ENCODE results near the gene SOX6. TPM values are rescaled to one million over a fixed set of nuclear protein-coding genes. Genes with fewer than 3 reads are reported as not detected.

Gene SOX6
- total RNA-seq, 1 experiment from 2014 or later, result not detected

DNA sequence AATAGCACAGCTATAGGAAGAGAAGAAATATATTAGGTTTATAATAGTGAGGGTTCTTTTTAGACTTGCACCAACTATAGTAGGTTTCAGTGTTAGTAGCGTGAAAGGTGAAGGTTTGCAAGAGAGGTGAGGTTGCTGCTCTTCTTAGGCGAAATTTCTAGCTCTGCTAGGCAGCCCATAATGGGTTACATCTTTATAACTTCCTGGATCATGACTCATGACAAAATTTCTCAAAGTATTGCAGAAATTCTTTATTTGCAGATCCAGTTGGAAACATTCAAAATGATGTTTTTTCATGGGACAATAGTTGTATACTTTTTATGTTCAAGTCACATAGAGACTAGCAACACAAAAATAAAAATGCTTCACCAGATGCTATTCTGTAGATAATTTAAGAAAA is 260.0 kb downstream of the SOX6 start:
- Mint-ChIP-seq H3K4me3 (no peak overlapping the region), H3K27me3 (ENCODE audit: low read depth) (no peaks in the 10 kb centered on the region; the same call in 1 of the 2 replicates), H3K36me3 (ENCODE audit: insufficient read depth in 1 of 3, low read depth in 3 of 3) (no peaks in the 10 kb centered on the region), H3K9me3 (no peaks in the 10 kb centered on the region), H3K4me1 (peaks cover 3 to 7% of the 10 kb centered on the region in 2 experiments), H3K27ac (no peak overlapping the region)
- Histone ChIP-seq H3K23ac (ENCODE audit: insufficient read length, low read depth, low read length) (no peak overlapping the region), H3K18ac (ENCODE audit: insufficient read length, low read depth, low read length) (no peak overlapping the region), H3K23me2 (ENCODE audit: insufficient read length, low read depth, low read length, poor library complexity, severe bottlenecking) (no peaks in the 10 kb centered on the region), H2BK120ac (ENCODE audit: low read depth, low read length, poor library complexity, severe bottlenecking) (no peak overlapping the region), H2AK5ac (ENCODE audit: insufficient read length, low read length) (no peak overlapping the region), H3K14ac (ENCODE audit: insufficient read depth, low read length) (no peak overlapping the region), H3K4me1 (ENCODE audit: insufficient read depth, low read length) (no peaks in the 10 kb centered on the region), H3K4ac (ENCODE audit: low read depth, low read length) (no peak overlapping the region), H3K79me1 (ENCODE audit: insufficient read depth, low read depth, low read length, poor library complexity, severe bottlenecking) (no peaks in the 10 kb centered on the region), H3K27ac (ENCODE audit: insufficient read length, low read depth, low read length) (no peak overlapping the region), H3T11ph (ENCODE audit: low read length) (no peak overlapping the region), H2BK20ac (ENCODE audit: low read depth, low read length, poor library complexity, severe bottlenecking) (no peak overlapping the region), H3K79me2 (ENCODE audit: insufficient read depth, low read length) (no peaks in the 10 kb centered on the region), H2AFZ (ENCODE audit: low read length) (no peak overlapping the region), H4K20me1 (ENCODE audit: control insufficient read depth, insufficient read depth, insufficient read length) (no peaks in the 10 kb centered on the region), H2BK15ac (ENCODE audit: low read depth, low read length) (no peak overlapping the region), H2BK5ac (ENCODE audit: insufficient read length, low read length) (no peak overlapping the region), H4K8ac (replicated peaks; ENCODE audit: insufficient read length, low read depth, low read length) (no peak overlapping the region), H2BK12ac (ENCODE audit: insufficient read length, low read depth, low read length) (no peak overlapping the region), H3K9me3 (ENCODE audit: control insufficient read depth, low read depth, low read length) (no peaks in the 10 kb centered on the region), H3K56ac (ENCODE audit: insufficient read length, low read depth, low read length) (no peak overlapping the region), H4K5ac (ENCODE audit: insufficient read length, low read depth, low read length) (no peak overlapping the region), H3K9ac (ENCODE audit: extremely low read depth, insufficient read length, low read length) (no peak overlapping the region), H3K27me3 (ENCODE audit: insufficient read depth, low read length) (no peaks in the 10 kb centered on the region), H3K4me2 (ENCODE audit: insufficient read depth, insufficient read length, low read length) (no peak overlapping the region), H4K91ac (ENCODE audit: insufficient read length, low read depth, low read length) (no peak overlapping the region)
- WGBS (ENCODE audit: extremely low coverage, insufficient read length, low lambda C conversion rate), result no CpG with 5 or more reads among the region's 2 CpGs
- DNase-seq, result no peak
- TF ChIP-seq, protein P1, sequence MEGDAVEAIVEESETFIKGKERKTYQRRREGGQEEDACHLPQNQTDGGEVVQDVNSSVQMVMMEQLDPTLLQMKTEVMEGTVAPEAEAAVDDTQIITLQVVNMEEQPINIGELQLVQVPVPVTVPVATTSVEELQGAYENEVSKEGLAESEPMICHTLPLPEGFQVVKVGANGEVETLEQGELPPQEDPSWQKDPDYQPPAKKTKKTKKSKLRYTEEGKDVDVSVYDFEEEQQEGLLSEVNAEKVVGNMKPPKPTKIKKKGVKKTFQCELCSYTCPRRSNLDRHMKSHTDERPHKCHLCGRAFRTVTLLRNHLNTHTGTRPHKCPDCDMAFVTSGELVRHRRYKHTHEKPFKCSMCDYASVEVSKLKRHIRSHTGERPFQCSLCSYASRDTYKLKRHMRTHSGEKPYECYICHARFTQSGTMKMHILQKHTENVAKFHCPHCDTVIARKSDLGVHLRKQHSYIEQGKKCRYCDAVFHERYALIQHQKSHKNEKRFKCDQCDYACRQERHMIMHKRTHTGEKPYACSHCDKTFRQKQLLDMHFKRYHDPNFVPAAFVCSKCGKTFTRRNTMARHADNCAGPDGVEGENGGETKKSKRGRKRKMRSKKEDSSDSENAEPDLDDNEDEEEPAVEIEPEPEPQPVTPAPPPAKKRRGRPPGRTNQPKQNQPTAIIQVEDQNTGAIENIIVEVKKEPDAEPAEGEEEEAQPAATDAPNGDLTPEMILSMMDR (conservative IDR thresholded peaks at IDR 0.05), result no peak
